HG03095 (cell line): ENCODE data around the gene CYLD.

ENCODE experiments used
- ATAC-seq: cut with Tn5 transposase; IDR thresholded peaks from one replicate; pipeline ENCODE4 v1.9.1; 2021; ENCODE audit warnings: moderate library complexity; ENCODE audit not compliant: unreplicated experiment

The CYLD gene

DNA sequence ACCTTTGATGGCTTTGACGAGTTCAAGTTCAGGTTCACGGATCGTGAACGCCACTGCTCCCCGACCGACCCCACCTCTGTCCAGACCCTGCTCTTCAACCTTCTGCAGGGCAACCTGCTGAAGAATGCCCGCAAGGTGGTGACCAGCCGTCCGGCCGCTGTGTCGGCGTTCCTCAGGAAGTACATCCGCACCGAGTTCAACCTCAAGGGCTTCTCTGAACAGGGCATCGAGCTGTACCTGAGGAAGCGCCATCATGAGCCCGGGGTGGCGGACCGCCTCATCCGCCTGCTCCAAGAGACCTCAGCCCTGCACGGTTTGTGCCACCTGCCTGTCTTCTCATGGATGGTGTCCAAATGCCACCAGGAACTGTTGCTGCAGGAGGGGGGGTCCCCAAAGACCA, 30.8 kb upstream of the CYLD start:
- no peak for ATAC-seq

DNA sequence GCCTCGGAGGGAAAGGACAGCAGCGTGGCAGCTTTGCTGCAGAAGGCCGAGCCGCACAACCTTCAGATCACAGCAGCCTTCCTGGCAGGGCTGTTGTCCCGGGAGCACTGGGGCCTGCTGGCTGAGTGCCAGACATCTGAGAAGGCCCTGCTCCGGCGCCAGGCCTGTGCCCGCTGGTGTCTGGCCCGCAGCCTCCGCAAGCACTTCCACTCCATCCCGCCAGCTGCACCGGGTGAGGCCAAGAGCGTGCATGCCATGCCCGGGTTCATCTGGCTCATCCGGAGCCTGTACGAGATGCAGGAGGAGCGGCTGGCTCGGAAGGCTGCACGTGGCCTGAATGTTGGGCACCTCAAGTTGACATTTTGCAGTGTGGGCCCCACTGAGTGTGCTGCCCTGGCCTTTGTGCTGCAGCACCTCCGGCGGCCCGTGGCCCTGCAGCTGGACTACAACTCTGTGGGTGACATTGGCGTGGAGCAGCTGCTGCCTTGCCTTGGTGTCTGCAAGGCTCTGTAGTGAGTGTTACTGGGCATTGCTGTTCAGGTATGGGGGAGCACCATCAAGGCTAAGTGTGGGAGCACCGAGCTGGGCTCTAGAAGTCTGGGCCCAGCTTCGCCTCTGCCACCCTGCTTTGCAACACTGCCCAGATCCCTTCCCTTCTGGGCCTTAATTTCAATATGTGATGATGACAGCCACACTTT, 29.9 kb upstream of the CYLD start:
- ATAC-seq = no peak

DNA sequence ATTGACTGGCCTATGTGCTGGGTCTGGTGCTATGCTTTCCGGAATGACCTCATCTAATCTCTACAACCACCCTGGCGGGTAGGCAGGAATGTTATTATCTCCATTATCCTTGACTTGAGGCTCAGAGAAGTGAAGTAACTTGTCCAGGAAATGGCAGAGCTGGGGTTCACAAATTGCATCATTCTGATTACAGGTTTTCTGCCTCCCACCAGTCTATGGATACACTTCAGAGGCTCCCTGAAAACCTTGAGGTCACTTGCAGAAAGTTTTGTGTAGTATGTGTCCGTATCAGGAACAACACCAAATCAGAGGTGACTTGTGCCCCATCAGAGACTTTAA, 29.4 kb upstream of the CYLD start:
- ATAC-seq = no peak

DNA sequence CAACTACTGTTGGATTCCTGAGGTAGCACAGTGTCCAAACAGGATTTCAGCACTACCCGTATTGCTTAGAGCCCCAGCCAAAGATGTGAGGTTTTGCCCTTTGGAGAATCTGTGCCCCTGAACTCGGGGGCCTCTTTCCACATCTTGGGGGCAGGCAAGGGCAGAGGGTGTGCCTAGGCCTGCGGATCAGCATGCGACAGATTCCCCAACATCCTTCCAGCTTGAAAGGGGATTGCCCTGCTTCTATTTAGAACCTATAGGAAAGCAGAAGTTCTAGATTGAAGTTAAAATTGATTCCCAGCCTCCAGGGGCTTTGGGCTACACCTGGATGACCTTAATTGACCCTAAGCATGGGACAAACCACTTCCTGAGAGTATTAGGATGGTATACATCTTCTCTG, 28.9 kb upstream of the CYLD start:
- ATAC-seq = no peak

DNA sequence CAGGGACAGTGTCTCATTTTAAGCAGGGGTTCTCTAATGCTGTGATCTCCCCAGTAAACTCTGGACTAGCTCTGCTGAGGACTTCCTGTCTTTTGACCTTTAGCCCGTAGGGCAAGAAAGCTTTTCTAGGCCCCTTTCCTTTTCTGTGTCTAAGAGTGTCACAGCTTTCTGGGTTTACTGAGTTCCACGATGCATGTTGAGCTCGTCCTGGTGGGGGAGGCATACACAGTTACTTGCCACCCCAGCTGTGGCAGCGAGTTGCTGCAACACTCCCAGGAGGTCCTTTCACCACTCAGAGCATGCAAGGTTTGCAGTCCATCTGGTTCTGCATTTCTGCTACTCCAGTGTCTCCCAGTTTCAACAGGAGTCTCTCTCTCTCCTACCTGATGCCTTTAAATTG, 24.8 kb upstream of the CYLD start:
- no peak for ATAC-seq

DNA sequence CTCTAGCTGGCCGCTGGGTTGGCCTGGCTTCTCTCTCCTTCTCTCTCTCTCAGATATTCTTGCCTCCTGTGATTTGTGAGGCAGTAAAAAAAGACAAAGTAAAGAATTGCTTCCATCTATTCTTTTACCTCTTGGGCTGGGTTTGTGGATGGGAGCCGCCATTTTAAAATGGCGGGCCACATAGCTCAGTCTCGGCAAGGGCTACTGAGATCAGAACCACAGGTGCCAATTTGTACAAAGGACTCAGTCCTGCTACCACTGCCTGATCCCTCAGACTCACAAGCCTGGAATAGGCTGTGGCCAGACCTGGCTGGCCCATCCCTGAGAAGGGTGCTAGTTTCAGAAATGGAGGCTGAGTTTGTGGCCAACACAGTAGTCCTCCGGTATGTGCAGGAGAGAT, 24.4 kb upstream of the CYLD start:
- no peak for ATAC-seq

DNA sequence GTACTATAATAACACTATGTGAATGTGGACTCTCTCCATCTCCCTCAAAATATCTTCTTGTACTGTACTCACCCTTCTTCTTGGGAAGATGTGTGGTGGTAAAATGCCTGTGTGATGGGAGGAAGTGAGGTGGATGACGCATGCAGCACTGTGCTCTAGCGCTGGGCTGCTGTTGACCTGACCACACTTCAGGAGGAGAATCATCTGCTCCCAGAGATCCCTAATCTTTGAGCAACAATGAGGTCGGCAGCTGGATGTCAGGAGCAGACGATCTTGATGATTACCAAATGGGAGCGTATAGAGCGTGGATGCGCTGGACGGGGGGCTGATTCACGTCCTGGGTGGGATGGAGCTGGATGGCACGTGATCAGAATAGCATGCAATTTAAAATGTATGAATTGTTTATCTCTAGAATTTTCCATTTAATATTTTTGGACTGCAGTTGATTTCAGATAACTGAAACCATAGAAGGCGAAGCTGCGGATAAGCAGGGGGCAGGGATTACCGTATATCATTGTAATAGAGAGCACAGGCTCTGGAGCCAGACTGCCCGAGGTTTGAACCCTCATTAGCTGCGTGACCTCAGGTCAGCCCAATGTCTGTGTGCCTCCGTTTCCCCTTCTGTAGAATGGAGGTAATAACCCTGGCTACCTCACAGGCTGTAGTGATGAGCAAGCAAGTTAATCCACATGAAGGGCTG, 23.7 kb upstream of the CYLD start:
- no peak for ATAC-seq

DNA sequence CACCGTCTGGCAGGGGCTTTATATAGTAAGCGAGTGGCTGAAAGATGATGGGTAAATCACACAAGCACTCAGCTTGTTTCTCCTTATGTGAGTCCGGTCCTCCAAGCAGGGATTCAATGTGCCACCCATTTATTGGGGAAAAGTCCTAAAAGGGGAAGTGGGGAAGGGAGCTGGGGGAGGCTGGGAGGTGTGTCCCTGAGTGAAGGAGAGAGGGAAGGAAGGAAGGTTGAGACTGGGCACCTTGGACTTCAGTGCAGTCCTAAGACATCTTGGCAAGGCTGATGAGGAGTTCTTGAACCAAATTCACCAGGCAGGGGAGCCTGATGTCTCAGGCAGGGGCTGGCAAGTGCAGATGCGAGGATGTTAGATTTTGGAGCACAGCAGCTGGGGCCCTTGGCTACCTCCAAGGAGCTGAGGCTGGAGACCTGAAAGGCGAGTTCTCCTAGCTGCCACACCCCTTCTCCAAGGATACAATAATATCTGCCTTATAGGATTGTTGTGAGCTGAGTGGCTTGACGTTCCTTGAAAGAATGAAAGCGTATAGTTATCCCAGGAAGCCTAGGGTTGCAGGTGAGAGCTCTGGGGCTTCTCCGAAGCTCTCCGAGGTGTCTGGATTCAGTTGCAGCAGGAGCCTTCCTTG, 23.0 kb upstream of the CYLD start:
- ATAC-seq = no peak

DNA sequence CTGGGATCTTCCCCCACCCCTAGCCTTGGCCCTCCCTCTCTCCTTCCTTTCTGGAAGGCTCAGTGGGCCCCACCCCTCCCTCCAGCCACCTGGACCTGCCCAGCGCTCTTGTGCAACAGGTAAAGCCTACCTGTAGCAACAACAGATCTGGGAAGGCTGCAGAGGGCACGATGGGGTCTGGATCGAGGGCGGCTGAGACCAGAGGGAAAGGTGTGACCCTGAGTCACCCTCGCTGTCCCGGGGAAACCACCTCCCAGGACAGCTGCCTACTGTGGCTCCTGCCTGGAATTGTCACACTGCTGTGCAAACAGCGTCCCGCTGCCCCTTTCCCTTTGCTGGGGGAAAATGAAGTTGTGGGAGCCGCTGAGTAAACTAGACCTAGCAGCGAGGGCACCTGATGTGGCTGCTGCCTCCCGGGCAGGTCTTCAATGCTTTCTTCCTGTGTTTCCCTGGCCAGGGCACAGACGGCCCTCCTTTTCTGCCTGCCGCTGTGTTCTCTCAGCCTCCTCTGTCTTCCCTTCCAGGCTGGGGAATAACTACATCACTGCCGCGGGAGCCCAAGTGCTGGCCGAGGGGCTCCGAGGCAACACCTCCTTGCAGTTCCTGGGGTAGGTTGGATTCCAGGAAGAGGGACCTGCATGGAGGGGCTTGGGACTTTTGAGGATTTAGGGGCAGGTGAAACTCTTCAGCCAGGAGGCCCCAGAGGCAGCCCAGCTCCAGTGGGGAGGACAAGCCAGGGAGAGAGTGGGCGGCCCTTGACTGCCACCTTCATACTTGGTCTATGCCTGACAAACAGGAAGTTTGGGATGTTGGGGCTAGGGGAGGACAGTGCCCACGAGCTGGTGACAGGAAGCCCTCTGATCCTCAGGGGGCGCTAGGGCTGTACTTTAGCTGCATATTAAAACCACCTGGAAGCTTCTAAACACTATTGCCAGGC, 22.2 kb upstream of the CYLD start:
- ATAC-seq = no peak

DNA sequence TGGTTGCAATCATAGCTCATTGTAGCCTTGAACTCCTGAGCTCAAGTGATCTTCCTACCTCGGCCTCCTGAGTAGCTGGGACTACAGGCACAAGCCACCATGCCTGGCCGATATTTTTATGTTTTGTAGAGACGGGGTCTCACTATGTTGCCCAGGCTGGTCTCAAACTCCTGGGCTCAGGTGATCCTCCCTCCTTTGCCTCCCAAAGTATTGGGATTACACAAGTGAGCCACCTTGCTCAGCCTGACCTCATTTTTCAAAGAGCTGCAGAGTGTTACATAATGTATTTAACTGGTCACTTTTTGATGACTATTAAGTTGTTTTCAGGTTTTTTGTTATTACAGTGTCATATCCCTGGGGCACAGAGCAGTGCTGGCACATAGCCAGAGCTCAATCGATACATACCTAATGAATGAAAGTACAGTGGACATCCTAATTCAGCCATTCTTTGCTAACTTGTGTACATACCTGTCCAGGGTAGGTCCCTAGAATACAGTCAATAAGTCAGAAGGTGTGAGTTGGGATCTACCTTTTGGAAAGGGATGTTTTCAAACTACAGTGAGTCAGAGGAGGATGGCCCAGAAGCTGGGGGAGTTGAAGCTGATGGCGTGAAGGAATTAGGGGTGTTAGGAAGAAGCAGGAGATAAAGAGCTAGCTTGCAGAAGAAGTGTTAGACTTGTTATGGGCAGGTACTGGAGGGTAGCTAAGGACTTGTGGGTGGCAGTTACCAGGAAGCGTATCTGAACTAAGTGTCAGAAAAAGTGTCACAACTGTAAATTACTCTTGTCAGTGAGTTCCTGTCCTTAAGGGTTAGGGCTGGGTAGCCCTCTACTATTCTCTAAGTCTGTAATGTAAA, 20.1 kb upstream of the CYLD start:
- no peak for ATAC-seq

DNA sequence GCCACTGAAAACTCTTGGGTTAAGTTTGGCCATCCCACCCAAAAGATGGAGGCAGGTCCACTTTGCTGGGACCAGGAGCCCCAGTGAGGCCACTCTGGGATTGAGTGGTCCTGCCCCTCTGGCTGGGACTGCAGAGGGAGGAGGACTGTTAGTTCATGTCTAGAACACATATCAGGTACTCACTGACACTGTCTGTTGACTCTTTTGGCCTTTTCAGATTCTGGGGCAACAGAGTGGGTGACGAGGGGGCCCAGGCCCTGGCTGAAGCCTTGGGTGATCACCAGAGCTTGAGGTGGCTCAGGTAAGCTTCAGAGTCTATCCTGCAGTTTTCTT, 19.5 kb upstream of the CYLD start:
- ATAC-seq = no peak

DNA sequence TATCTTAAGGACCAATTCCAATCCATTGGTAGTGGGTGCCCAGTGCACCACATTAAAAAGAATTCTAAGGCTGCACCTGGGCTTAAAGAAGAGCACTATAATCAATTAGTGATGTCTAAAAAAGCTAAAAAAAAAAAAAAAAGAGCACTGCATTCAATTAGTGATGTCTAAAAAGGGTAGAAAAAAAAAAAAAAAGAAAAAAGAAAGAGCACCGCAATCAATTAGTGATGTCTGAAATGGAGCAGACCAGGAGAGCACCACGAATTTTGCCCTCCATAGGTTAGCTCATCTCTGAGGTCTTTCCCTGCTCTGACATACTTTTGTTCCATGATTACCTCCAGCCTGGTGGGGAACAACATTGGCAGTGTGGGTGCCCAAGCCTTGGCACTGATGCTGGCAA, 18.9 kb upstream of the CYLD start:
- ATAC-seq = no peak

DNA sequence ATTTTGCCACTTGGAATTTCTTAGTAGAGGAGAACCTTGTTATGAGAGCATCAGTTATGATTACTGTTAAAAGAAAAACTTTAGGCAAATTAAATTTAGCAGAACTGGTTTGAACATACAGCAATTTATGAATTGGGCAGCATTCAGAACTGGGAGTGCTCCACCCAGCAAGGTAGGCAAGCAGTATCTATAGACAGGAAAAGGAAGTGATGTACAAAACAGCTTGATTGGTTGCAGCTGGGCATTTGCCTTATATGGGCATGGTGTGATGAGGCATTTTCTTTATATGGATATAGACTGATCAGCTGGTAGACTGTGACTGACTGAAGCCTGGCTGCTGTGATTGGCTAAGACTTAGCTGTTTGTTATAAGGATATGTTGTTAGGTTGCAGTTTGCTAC, 17.6 kb upstream of the CYLD start:
- ATAC-seq = no peak

DNA sequence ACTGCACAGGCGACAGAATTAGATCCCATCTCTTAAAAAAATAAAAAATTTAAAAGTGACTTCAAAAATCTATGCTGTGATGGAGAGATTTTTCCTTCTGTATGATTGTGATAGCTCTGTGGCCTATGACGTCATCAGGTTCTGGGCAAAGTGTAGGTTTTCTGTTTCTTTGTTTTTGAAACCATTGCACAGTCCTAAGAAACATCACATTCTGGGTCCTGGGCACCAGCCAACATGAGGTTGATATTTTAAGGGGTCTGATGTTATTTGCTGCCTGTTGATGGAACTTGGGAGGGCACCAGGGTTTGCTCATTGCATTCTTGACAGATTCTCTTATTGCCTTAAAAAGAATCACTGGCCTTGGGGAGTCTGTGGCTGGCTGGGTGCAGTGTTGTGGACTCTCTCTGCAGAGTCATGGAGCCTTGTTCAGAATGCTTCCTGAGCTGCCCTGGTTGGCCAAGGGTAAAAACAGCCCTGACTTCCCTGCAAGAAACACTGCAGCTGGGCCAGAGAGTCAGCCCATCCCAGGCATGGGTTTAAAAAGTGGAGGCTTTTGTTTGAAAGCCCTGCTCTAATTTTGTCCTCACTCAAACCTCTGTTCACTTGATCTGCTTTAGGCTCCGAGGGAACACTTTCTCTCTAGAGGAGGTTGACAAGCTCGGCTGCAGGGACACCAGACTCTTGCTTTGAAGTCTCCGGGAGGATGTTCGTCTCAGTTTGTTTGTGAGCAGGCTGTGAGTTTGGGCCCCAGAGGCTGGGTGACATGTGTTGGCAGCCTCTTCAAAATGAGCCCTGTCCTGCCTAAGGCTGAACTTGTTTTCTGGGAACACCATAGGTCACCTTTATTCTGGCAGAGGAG, 10.5 kb upstream of the CYLD start:
- ATAC-seq = no peak

DNA sequence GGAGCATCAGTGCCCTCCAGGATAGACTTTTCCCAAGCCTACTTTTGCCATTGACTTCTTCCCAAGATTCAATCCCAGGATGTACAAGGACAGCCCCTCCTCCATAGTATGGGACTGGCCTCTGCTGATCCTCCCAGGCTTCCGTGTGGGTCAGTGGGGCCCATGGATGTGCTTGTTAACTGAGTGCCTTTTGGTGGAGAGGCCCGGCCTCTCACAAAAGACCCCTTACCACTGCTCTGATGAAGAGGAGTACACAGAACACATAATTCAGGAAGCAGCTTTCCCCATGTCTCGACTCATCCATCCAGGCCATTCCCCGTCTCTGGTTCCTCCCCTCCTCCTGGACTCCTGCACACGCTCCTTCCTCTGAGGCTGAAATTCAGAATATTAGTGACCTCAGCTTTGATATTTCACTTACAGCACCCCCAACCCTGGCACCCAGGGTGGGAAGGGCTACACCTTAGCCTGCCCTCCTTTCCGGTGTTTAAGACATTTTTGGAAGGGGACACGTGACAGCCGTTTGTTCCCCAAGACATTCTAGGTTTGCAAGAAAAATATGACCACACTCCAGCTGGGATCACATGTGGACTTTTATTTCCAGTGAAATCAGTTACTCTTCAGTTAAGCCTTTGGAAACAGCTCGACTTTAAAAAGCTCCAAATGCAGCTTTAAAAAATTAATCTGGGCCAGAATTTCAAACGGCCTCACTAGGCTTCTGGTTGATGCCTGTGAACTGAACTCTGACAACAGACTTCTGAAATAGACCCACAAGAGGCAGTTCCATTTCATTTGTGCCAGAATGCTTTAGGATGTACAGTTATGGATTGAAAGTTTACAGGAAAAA, 9.7 kb upstream of the CYLD start:
- no peak for ATAC-seq

DNA sequence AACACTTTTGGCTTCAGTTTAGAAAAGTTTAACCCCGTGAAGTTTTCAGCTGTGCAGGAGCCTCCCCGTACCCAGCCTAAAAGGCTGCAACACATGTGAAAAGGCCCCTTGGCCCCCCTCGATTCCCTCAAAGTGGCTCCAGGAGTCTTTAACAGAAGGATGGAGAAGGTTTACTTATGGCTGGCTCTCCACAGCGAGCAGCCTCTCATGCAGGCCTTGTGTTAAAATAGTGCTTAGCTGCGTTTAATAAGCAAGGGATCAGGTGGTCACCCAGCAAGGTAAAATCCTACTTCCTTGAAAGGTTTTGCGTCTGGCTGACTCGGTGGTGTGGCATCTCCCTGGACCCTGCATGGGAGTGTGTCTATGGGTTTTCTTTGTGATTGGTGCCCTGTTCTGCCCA, 8.4 kb upstream of the CYLD start:
- ATAC-seq = no peak

DNA sequence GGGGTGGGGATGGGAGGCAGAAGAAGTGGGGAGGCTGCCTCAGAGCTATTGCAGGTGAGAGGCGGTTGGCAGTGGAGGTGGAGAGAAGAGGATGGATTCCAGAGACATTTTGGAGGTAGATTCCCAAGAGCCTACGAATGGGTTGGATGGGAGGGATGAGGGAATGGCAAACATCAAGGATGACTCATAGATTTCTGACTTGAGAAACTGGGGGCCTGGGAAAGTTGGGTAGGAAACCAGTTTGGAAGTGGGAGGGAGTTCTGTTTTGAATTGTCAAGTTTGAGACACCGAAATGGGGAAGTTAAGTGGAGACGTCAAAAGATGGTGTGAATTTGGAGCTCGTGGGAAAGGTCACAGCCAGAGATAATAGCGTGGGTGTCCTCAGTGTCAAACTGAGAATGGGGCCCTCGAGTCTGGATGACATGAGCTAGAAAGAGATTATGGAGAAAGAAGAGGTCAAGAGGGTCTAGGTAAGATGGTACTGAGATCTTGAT, 6.2 kb upstream of the CYLD start:
- no peak for ATAC-seq

DNA sequence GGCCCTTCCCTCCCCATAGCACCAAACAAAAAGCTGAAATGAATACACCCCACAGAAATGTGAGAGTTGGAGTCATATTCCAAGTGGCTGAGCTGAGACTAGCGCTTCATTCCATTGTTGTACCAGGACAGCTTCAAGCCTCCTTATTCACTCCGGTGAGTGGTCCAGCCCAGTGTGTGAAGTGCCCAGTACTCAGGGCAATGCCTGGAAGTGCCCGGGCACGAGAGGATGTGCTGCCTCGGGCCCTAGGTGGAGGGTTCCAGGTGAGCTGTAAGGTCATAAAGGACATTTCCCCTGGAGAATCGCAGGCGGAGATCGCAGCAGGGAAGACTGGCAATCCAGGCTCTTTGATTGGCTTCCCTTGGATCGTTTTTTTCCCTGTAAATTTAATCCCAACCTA, 5.4 kb upstream of the CYLD start:
- ATAC-seq = no peak
